GM12878 (cell line): ENCODE measurements around the gene SRP54. TPM values are rescaled to one million over a fixed set of nuclear protein-coding genes. Genes with fewer than 3 reads are reported as not detected.

Experiments used
- CBX3 ChIP-seq: fragments of 200-600 bp; sonication (generic); IDR thresholded peaks from 2 replicates; pipeline ENCODE4 v1.6.1; 2016; ENCODE audit warnings: low read depth, borderline replicate concordance
- ESRRA ChIP-seq: IDR thresholded peaks from 2 replicates; pipeline ENCODE4 v1.6.1; 2012; ENCODE audit warnings: mild to moderate bottlenecking, low read length, improper control_type of control experiment
- NR2F1 ChIP-seq: fragments of 450-650 bp; conservative IDR thresholded peaks from 2 replicates; pipeline ENCODE4 v1.6.1; 2017; ENCODE audit warnings: mild to moderate bottlenecking
- TARDBP ChIP-seq: IDR thresholded peaks from 2 replicates; pipeline ENCODE4 v1.6.1; 2016; ENCODE audit warnings: borderline replicate concordance
- polyA plus RNA-seq, 11 experiments: library from polyadenylated mRNA; depleted of rRNA in 4 of 11; unstranded in 6 of 11; stranded (reverse) in 5 of 11; fragments of >200 nt; fragmentation: Nextera tagmentation in 4 of 11; fragmentation: Illumina TruSeq in 1 of 11; extraction: Ambion mirVana in 4 of 11; extraction: Trizol in 1 of 11; gene quantifications; 1 replicate in 1 of 11; 2 replicates in 10 of 11; pipeline versions ENCODE4 v1.2.1 to v1.2.3, GENCODE V29; 2011 to 2016; ENCODE audit warnings: inconsistent platforms in 2 of 11, missing spikeins in 2 of 11, low read depth in 1 of 11
- total RNA-seq, 4 experiments: library from RNA; depleted of rRNA in 3 of 4; stranded (reverse); fragments of >200 nt in 3 of 4; fragmentation: Illumina TruSeq in 1 of 4; extraction: Trizol in 1 of 4; gene quantifications; 2 replicates each; pipeline versions ENCODE4 v1.2.1 to v1.2.3, GENCODE V29; 2013 to 2021
- TF ChIP-seq, protein P1 (sequence below): fragments of 450-650 bp; IDR thresholded peaks from 2 replicates; pipeline ENCODE4 v1.6.1; 2018; ENCODE audit warnings: borderline replicate concordance, mild to moderate bottlenecking; ENCODE audit not compliant: partially characterized antibody
- TF ChIP-seq, protein P2 (sequence below): IDR thresholded peaks from 2 replicates; pipeline ENCODE4 v1.6.1; 2011; ENCODE audit warnings: low read depth, mild to moderate bottlenecking, low read length, moderate library complexity, borderline replicate concordance; ENCODE audit errors: extremely low read depth
- TF ChIP-seq, protein P3 (sequence below): IDR thresholded peaks from 2 replicates; pipeline ENCODE4 v1.6.1; 2012; ENCODE audit warnings: mild to moderate bottlenecking, low read depth, low read length
- TF ChIP-seq, protein P4 (sequence below): fragments of 450-650 bp; IDR thresholded peaks from 2 replicates; pipeline ENCODE4 v1.6.1; 2017; ENCODE audit warnings: mild to moderate bottlenecking, low read depth, inconsistent platforms; ENCODE audit not compliant: poor library complexity, severe bottlenecking

Gene SRP54
- total and polyA plus RNA-seq, 10 of the 15 experiments (the other 5 are each of a cell fraction or from before 2014, with no cell fraction given) = 54.1 to 130 (median 72.3) TPM

DNA sequence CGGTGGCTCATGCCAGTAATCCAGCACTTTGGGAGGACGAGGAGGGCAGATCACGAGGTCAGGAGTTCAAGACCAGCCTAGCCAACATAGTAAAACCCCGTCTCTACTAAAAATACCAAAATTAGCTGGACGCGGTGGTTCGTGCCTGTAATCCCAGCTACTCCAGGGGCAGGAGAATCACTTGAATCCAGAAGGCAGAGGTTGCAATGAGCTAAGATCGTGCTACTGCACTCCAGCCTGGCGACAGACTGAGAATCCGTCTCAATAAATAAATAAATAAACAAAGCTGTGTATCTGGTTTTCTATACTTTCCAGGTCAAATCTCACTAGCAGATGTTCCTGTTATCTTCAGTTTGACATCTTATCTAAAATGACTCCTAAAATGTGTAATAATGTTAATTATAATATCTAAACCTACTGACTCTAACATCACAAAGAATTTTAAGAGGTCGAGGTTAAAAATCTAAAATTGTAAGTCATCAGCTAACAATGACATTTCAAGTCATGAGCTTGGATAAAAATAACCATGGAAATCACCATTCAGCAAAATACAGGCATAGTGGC, 2.4 kb upstream of the SRP54 start (continued):
- TF ChIP-seq, protein P1, sequence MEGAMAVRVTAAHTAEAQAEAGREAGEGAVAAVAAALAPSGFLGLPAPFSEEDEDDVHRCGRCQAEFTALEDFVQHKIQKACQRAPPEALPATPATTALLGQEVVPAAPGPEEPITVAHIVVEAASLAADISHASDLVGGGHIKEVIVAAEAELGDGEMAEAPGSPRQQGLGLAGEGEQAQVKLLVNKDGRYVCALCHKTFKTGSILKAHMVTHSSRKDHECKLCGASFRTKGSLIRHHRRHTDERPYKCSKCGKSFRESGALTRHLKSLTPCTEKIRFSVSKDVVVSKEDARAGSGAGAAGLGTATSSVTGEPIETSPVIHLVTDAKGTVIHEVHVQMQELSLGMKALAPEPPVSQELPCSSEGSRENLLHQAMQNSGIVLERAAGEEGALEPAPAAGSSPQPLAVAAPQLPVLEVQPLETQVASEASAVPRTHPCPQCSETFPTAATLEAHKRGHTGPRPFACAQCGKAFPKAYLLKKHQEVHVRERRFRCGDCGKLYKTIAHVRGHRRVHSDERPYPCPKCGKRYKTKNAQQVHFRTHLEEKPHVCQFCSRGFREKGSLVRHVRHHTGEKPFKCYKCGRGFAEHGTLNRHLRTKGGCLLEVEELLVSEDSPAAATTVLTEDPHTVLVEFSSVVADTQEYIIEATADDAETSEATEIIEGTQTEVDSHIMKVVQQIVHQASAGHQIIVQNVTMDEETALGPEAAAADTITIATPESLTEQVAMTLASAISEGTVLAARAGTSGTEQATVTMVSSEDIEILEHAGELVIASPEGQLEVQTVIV = no peak
- TF ChIP-seq, protein P2, sequence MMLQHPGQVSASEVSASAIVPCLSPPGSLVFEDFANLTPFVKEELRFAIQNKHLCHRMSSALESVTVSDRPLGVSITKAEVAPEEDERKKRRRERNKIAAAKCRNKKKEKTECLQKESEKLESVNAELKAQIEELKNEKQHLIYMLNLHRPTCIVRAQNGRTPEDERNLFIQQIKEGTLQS = no peak
- TF ChIP-seq NR2F1 = no peak
- no peak for TF ChIP-seq CBX3
- TF ChIP-seq, protein P3, sequence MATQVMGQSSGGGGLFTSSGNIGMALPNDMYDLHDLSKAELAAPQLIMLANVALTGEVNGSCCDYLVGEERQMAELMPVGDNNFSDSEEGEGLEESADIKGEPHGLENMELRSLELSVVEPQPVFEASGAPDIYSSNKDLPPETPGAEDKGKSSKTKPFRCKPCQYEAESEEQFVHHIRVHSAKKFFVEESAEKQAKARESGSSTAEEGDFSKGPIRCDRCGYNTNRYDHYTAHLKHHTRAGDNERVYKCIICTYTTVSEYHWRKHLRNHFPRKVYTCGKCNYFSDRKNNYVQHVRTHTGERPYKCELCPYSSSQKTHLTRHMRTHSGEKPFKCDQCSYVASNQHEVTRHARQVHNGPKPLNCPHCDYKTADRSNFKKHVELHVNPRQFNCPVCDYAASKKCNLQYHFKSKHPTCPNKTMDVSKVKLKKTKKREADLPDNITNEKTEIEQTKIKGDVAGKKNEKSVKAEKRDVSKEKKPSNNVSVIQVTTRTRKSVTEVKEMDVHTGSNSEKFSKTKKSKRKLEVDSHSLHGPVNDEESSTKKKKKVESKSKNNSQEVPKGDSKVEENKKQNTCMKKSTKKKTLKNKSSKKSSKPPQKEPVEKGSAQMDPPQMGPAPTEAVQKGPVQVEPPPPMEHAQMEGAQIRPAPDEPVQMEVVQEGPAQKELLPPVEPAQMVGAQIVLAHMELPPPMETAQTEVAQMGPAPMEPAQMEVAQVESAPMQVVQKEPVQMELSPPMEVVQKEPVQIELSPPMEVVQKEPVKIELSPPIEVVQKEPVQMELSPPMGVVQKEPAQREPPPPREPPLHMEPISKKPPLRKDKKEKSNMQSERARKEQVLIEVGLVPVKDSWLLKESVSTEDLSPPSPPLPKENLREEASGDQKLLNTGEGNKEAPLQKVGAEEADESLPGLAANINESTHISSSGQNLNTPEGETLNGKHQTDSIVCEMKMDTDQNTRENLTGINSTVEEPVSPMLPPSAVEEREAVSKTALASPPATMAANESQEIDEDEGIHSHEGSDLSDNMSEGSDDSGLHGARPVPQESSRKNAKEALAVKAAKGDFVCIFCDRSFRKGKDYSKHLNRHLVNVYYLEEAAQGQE = no peak
- no peak for TF ChIP-seq TARDBP
- TF ChIP-seq, protein P4, sequence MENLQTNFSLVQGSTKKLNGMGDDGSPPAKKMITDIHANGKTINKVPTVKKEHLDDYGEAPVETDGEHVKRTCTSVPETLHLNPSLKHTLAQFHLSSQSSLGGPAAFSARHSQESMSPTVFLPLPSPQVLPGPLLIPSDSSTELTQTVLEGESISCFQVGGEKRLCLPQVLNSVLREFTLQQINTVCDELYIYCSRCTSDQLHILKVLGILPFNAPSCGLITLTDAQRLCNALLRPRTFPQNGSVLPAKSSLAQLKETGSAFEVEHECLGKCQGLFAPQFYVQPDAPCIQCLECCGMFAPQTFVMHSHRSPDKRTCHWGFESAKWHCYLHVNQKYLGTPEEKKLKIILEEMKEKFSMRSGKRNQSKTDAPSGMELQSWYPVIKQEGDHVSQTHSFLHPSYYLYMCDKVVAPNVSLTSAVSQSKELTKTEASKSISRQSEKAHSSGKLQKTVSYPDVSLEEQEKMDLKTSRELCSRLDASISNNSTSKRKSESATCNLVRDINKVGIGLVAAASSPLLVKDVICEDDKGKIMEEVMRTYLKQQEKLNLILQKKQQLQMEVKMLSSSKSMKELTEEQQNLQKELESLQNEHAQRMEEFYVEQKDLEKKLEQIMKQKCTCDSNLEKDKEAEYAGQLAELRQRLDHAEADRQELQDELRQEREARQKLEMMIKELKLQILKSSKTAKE = no peak
- no peak for TF ChIP-seq ESRRA
